A673 (cell line): ENCODE data around the gene ACD.

Source experiments
- CTCF ChIP-seq: fragments of 300-800, 200-600 bp; sonication (generic); conservative IDR thresholded peaks from 2 replicates; pipeline ENCODE4 v1.5.1; 2017; ENCODE audit warnings: low read depth, mild to moderate bottlenecking, antibody characterized with exemption, low read length, moderate library complexity, mixed read lengths
- EZH2 ChIP-seq: fragments of 200-600 bp; sonication (generic); IDR thresholded peaks from 2 replicates; pipeline ENCODE4 v1.6.1; 2017; ENCODE audit warnings: borderline replicate concordance, low read depth, mild to moderate bottlenecking, mixed read lengths, antibody characterized with exemption, low read length; ENCODE audit not compliant: poor library complexity, severe bottlenecking

DNA sequence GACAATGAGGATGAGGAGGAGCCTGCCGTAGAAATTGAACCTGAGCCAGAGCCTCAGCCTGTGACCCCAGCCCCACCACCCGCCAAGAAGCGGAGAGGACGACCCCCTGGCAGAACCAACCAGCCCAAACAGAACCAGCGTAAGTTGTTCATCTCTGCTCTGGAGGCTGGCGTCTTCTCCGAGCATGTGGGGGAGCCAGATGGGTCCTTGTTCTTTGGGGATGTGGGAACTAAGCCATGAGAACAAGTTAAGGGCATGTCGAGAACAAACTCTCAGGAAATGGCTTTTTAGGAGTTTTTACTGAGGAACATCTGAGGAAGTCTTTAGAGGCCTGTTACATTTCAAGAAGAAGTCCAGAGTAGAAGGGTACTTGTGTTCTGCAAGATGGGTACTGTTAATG lies 23.3 kb downstream of the ACD start:
- TF ChIP-seq EZH2, result no peak
- no peak for TF ChIP-seq CTCF
